HepG2 (cell line): Measurements from ENCODE around the gene PFAS. TPM values are rescaled to one million over a fixed set of nuclear protein-coding genes. Genes with fewer than 3 reads are reported as not detected.

Source experiments
- ARNT ChIP-seq: fragments of 450-650 bp; IDR thresholded peaks from 2 replicates; pipeline ENCODE4 v1.6.1; 2017
- BORCS8-MEF2B ChIP-seq: sonication (generic); formaldehyde crosslinking; IDR thresholded peaks from 2 replicates; pipeline ENCODE4 v1.8.0; 2022; ENCODE audit warnings: mild to moderate bottlenecking, missing genetic modification reagents
- CBX2 ChIP-seq, 2 experiments: fragments of 200-600 bp in 1 of 2; sonication (generic); formaldehyde crosslinking in 1 of 2; IDR thresholded peaks; 2 replicates each; pipeline versions ENCODE4 v1.7.0 to v1.8.1; 2018 to 2022; ENCODE audit warnings: low read depth in 2 of 2, low read length in 1 of 2, mild to moderate bottlenecking in 1 of 2, missing genetic modification reagents in 1 of 2
- DMTF1 ChIP-seq: sonication (generic); formaldehyde crosslinking; IDR thresholded peaks from 2 replicates; pipeline ENCODE4 v1.4.0; 2020; ENCODE audit warnings: mild to moderate bottlenecking, missing genetic modification reagents
- PAWR ChIP-seq: sonication (generic); formaldehyde crosslinking; IDR thresholded peaks from 2 replicates; pipeline ENCODE4 v1.4.0; 2020; ENCODE audit warnings: missing genetic modification reagents, mild to moderate bottlenecking, borderline replicate concordance
- SUZ12 ChIP-seq: fragments of 150-350 bp; IDR thresholded peaks from 2 replicates; pipeline ENCODE4 v1.6.1; 2014; ENCODE audit warnings: low read depth, low read length
- TEF ChIP-seq: sonication (generic); formaldehyde crosslinking; IDR thresholded peaks from 2 replicates; pipeline ENCODE4 v1.5.0; 2020; ENCODE audit warnings: missing genetic modification reagents
- TFAP4 ChIP-seq: sonication (generic); IDR thresholded peaks from 2 replicates; pipeline ENCODE4 v1.6.1; 2016; ENCODE audit warnings: low read depth, borderline replicate concordance
- THAP11 ChIP-seq: IDR thresholded peaks from 2 replicates; pipeline ENCODE4 v1.6.1; 2016; ENCODE audit warnings: missing biosample characterization, missing genetic modification reagents
- ZNF280B ChIP-seq: sonication (generic); formaldehyde crosslinking; IDR thresholded peaks from 2 replicates; pipeline ENCODE4 v1.5.0; 2020; ENCODE audit warnings: missing genetic modification reagents, mild to moderate bottlenecking, borderline replicate concordance
- ZNF414 ChIP-seq: sonication (generic); formaldehyde crosslinking; IDR thresholded peaks from 2 replicates; pipeline ENCODE4 v1.5.0; 2020; ENCODE audit warnings: missing genetic modification reagents
- ZNF512B ChIP-seq: sonication (generic); formaldehyde crosslinking; IDR thresholded peaks from 2 replicates; pipeline ENCODE4 v1.5.1; 2020; ENCODE audit warnings: missing genetic modification reagents, mild to moderate bottlenecking, borderline replicate concordance
- ZNF687 ChIP-seq: sonication (generic); formaldehyde crosslinking; IDR thresholded peaks from 2 replicates; pipeline ENCODE4 v1.5.1; 2020; ENCODE audit warnings: mild to moderate bottlenecking, missing genetic modification reagents, moderate library complexity
- polyA plus RNA-seq, 8 experiments: library from polyadenylated mRNA; depleted of rRNA in 3 of 8; stranded (reverse) in 7 of 8; unstranded in 1 of 8; fragments of >200 nt; fragmentation: Illumina TruSeq in 4 of 8; extraction: Trizol in 4 of 8; gene quantifications; 2 replicates each; pipeline versions ENCODE4 v1.2.1 to v1.2.3, GENCODE V29; 2011 to 2016; ENCODE audit warnings: low read depth in 4 of 8, missing spikeins in 1 of 8, mixed read lengths in 1 of 8; ENCODE audit not compliant: insufficient read depth in 1 of 8
- total RNA-seq, 5 experiments: library from RNA; depleted of rRNA; stranded (reverse); fragments of >200 nt; fragmentation: Illumina TruSeq; extraction: Trizol; gene quantifications; 2 replicates each; pipeline ENCODE4 v1.2.3, GENCODE V29; 2016; ENCODE audit warnings: low read depth in 1 of 5

The PFAS gene
- total and polyA plus RNA-seq, 2 of the 13 experiments (the other 11 are each of a cell fraction or from before 2014, with no cell fraction given), result 49.4 to 58.2 TPM

GRCh38 chr17:8248751-8249607 is at the start of gene PFAS (continued):
- TF ChIP-seq ZNF280B (CRISPR knock-in tag) (peak; percentile 58; the same call in 1 of the 2 replicates), SUZ12 (no peak), ZNF414 (CRISPR knock-in tag) (no peak), THAP11 (CRISPR knock-in tag) (peak; percentile 88), BORCS8-MEF2B (CRISPR knock-in tag) (no peak), ZNF512B (CRISPR knock-in tag) (no peak; the same call in 1 of the 2 replicates), TFAP4 (peak; percentile 46; the same call in 1 of the 2 replicates), CBX2 (IDR thresholded peaks at IDR 0.05; ENCODE audit: low read depth, low read length) (no peak), CBX2 (CRISPR knock-in tag; IDR thresholded peaks at IDR 0.05; ENCODE audit: low read depth) (no peak), TEF (CRISPR knock-in tag) (no peak), DMTF1 (no peak), ZNF687 (peak; percentile 84), PAWR (CRISPR knock-in tag) (no peak), ARNT (no peak)
